Stimulated activated CD4-positive, alpha-beta T cell treated with anti-CD3 and anti-CD28 coated beads, Interleukin-1b, Interleukin-23, amount 100 ng/mL, for 4 hours (primary cell): ENCODE results near the gene SSPN.

Experiments used
- DNase-seq, 2 donors: peaks; one replicate each; pipeline ENCODE4 v3.0.0-alpha.2; 2020; ENCODE audit warnings: low read depth in 2 of 2

Gene SSPN

GRCh38 chr12:26195250-26195640, at the start of gene SSPN:
Gene SSPN (plus strand): TSS chr12:26195573. CDS start chr12:26195673, 100 bp downstream.
- no peak for DNase-seq

- no peak for DNase-seq
These were observed 47.1 kb upstream of the SSPN start for GRCh38 chr12:26148291-26148690.

GRCh38 chr12:26149968-26150500, 45.3 kb upstream of the SSPN start:
- DNase-seq, result no peak

- DNase-seq, result no peak
These were observed 44.5 kb upstream of the SSPN start for GRCh38 chr12:26150736-26151450.

- DNase-seq, result no peak
These were observed 42.8 kb upstream of the SSPN start for GRCh38 chr12:26152507-26153102.

GRCh38 chr12:26153421-26154154, 41.8 kb upstream of the SSPN start:
- DNase-seq, result no peak

GRCh38 chr12:26156201-26156871, 39.0 kb upstream of the SSPN start:
- DNase-seq, result no peak

- no peak for DNase-seq
These were observed 38.4 kb upstream of the SSPN start for GRCh38 chr12:26157001-26157400.

- DNase-seq, result no peak
These were observed 37.2 kb upstream of the SSPN start for GRCh38 chr12:26158078-26158764.

- no peak for DNase-seq
These were observed 33.2 kb upstream of the SSPN start for GRCh38 chr12:26162174-26162573.

- DNase-seq, result no peak
These were observed 32.5 kb upstream of the SSPN start for GRCh38 chr12:26162905-26163304.

- no peak for DNase-seq
These were observed 31.3 kb upstream of the SSPN start for GRCh38 chr12:26164118-26164517.

- DNase-seq, result no peak
These were observed 23.4 kb upstream of the SSPN start for GRCh38 chr12:26172013-26172412.

GRCh38 chr12:26172539-26172938, 22.8 kb upstream of the SSPN start:
- DNase-seq, result no peak

- no peak for DNase-seq
These were observed 22.3 kb upstream of the SSPN start for GRCh38 chr12:26172946-26173552.

GRCh38 chr12:26176725-26177124, 18.6 kb upstream of the SSPN start:
- DNase-seq, result no peak

- no peak for DNase-seq
These were observed 18.1 kb upstream of the SSPN start for GRCh38 chr12:26177283-26177682.

GRCh38 chr12:26179826-26180225, 15.5 kb upstream of the SSPN start:
- DNase-seq, result no peak

GRCh38 chr12:26182377-26182776, 13.0 kb upstream of the SSPN start:
- DNase-seq, result no peak

GRCh38 chr12:26185532-26186320, 9.6 kb upstream of the SSPN start:
- no peak for DNase-seq
